Mesodermal cell (in vitro differentiated cells): ENCODE data around the gene ING1.

Source experiments
- H3K27ac ChIP-seq: 2 replicates; pipeline ENCODE4 v1.7.0; 2013; ENCODE audit warnings: mild to moderate bottlenecking, low read depth, low read length, moderate library complexity; ENCODE audit not compliant: severe bottlenecking
- H3K36me3 ChIP-seq: 2 replicates; pipeline ENCODE4 v1.7.1; 2013; ENCODE audit warnings: mild to moderate bottlenecking, low read length, moderate library complexity; ENCODE audit not compliant: control insufficient read depth, insufficient read depth
- H3K4me1 ChIP-seq: one replicate; pipeline ENCODE4 v1.7.1; 2013; ENCODE audit warnings: mild to moderate bottlenecking, low read length; ENCODE audit not compliant: insufficient read depth, control insufficient read depth, poor library complexity, severe bottlenecking
- H3K4me3 ChIP-seq: 2 replicates; pipeline ENCODE4 v1.7.0; 2013; ENCODE audit warnings: low read length, control low read depth, mild to moderate bottlenecking; ENCODE audit not compliant: insufficient read depth, poor library complexity, severe bottlenecking; ENCODE audit errors: extremely low read depth
- H3K9me3 ChIP-seq: 2 replicates; pipeline ENCODE4 v1.7.1; 2013; ENCODE audit warnings: mild to moderate bottlenecking, low read length, moderate library complexity; ENCODE audit not compliant: control insufficient read depth
- WGBS, 2 experiments: methylation state at CpG; one replicate each; pipeline ENCODE4 v1.1.5; 2013; ENCODE audit warnings: missing lambda C conversion rate in 2 of 2; ENCODE audit not compliant: insufficient coverage in 2 of 2; 5-methylcytosine and 5-hydroxymethylcytosine counted together

Gene ING1

DNA sequence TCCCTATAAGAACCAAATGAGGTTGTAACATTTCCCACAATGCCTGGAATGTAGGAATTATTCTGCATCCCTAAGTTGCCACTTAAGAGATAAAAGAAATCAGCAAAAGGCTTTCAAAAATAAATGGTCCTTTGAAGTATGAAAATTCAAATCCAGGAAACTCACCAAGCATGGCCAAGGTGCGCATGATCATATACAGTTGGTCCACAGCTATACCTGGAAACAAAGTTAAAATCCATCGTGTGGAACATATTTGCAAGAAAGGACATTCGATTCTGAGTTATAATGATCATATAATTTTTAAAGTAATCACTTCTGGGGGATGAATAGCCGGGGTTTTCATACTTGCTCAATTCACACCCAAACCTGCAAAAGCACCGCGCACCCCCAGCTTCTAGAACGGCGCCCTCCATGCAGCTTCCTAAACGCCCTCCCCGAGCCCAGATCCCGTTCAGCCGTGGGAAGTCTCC, 8.1 kb upstream of the ING1 start:
- Histone ChIP-seq H3K4me3 (peak overlapping the region; percentile 67), H3K4me1 (peaks cover 11% of the 10 kb centered on the region), H3K27ac (peak overlapping the region; percentile 66), H3K9me3 (no peaks in the 10 kb centered on the region), H3K36me3 (peaks cover 28% of the 10 kb centered on the region)
- 13% methylated on average over 7 of the region's 12 CpGs; no CpG with 5 or more reads in 1 of the 2 experiments for WGBS, 2 experiments

DNA sequence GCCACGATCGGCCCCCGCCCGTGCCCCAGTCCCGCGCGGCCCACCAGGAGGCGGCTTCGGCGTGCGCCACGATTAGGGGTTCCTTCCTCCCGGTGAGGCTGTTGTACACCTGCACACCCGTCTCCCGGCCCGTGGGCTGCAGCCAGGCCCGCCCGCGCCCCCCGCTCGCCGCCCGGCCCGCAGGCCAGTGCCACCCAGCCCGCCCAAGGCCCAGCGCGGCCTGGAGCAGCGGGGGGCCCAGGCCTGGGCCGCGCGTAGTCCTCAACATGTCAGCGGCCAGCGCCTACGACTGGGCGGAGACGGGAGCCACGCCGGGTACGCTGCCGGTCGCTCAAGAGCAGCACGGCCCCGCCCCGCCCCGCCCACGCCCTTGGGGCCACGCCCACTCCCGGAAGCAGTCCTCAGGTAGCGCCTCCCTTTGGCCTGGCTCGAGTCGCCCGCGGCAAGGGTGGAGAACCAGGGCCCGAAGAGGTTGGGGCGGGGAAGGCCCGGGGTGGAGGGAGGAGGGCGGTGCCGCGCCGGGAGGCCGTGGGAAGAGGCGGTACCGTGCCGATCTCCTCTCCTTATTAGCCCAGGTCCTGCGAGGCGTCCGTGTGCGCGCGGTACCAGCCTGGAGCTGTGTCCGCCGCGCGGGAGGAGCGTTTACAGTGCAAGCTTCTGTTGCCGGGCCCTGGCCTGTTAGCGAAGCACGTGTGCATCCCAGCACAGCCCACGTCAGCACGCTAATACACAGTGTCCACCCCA, 7.5 kb upstream of the ING1 start, which contains the start of gene CARS2:
Gene CARS2 (minus strand): TSS at position 291 of the 744 bp plus-strand sequence. CDS start 23 bp downstream, at position 268.
- H3K36me3 ChIP-seq, result peaks cover 22% of the 10 kb centered on the region
- H3K27ac ChIP-seq, result peak within 1 kb of the TSS; percentile 76
- H3K9me3 ChIP-seq, result no peaks in the 10 kb centered on the region
- peak within 1 kb of the TSS; percentile 67 for H3K4me3 ChIP-seq
- peaks cover 11% of the 10 kb centered on the region for H3K4me1 ChIP-seq
- 1% methylated on average over 42 to 71 of the region's 80 CpGs for WGBS, 2 experiments

GRCh38 chr13:110706570-110707372, 6.7 kb upstream of the ING1 start:
- H3K9me3 ChIP-seq, result no peaks in the 10 kb centered on the region
- H3K4me3 ChIP-seq, result peak overlapping the region; percentile 67
- peak overlapping the region; percentile 76 for H3K27ac ChIP-seq
- WGBS, 2 experiments, result 47 to 73% methylated on average over 4 to 7 of the region's 8 CpGs
- peaks cover 11% of the 10 kb centered on the region for H3K4me1 ChIP-seq
- H3K36me3 ChIP-seq, result peaks cover 15% of the 10 kb centered on the region

GRCh38 chr13:110712081-110712848, 1.2 kb upstream of the ING1 start:
- no peaks in the 10 kb centered on the region for H3K36me3 ChIP-seq
- peak overlapping the region; percentile 100 for H3K27ac ChIP-seq
- H3K9me3 ChIP-seq, result no peaks in the 10 kb centered on the region
- no peaks in the 10 kb centered on the region for H3K4me1 ChIP-seq
- 0 to 1% methylated on average over 37 to 52 of the region's 58 CpGs for WGBS, 2 experiments
- peak overlapping the region; percentile 94 for H3K4me3 ChIP-seq

GRCh38 chr13:110712849-110713641, 455 bp upstream of the ING1 start:
- Histone ChIP-seq H3K4me3 (peak overlapping the region; percentile 94), H3K4me1 (no peaks in the 10 kb centered on the region)
- 0% methylated on average over 50 to 54 of the region's 68 CpGs for WGBS, 2 experiments

DNA sequence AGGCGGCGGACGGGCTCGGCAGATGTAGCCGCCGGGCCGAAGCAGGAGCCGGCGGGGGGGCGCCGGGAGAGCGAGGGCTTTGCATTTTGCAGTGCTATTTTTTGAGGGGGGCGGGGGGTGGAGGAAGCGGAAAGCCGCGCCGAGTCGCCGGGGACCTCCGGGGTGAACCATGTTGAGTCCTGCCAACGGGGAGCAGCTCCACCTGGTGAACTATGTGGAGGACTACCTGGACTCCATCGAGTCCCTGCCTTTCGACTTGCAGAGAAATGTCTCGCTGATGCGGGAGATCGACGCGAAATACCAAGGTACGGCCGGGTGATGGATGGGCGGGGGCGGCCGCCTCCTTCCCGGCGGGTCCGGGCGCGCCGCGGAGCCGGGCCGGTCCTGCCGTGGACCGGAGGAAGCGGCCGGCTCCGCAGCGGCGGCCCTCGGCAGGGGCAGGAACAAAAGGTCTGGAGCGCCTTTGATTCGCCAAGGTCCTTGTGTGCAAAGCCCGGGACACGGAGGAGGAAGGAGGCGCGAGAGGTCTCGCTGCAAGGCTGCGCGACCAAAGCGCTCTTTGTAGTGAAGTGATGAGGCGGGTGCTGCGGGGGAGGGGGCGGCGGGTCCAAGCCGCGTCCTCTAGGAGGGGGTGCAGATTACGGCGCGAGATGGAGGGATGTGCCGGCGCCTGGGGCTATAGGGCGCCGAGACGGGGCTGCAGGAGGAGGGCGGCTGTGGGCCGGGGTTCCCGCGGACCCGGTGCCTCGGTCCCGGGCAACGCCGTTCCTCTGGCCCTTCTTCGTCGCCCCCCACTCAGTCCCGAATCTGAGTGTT, 689 bp downstream of the ING1 start:
- WGBS, 2 experiments, result 0% methylated on average over 49 to 62 of the region's 86 CpGs
- H3K4me3 ChIP-seq, result peak overlapping the region; percentile 94
- H3K27ac ChIP-seq, result peak overlapping the region; percentile 93

More at GRCh38 chr13:110712849-110713641, 455 bp upstream of the ING1 start:
- H3K9me3 ChIP-seq, result no peaks in the 10 kb centered on the region
- H3K27ac ChIP-seq, result peak overlapping the region; percentile 100
- H3K36me3 ChIP-seq, result no peaks in the 10 kb centered on the region

DNA sequence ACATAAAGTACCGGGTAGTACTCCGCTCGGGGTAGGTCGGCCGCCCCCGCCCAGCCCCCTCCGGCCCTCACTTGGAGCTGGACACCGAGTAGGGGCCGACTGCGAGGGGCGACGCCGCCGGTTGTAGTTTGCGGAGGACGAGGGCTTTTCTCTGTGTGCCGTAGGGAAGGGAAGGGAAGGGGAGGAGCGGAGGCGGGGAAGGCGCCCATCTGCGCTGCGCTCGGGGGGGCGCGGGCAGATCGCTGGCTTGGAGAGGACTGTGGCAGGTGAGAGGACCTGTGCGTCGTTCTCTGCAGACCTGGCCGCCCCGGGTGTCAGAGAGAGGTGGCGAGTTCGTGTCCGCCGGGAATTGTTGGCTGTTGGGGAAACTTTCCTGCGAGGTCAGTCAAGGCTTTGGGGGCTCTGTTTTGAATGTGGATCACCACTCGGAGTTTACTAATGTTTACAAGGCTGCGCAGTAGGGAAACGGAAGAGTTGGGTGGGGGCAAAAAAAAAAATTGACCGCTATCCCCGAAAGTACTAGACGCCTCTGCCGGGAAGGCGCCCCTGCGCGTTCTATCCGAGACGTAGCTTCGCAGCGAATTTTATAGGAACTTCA, 1.4 kb downstream of the ING1 start:
- H3K36me3 ChIP-seq, result peaks cover 16% of the 10 kb centered on the region
- peak overlapping the region; percentile 93 for H3K27ac ChIP-seq
- no peaks in the 10 kb centered on the region for H3K9me3 ChIP-seq
- H3K4me1 ChIP-seq, result no peaks in the 10 kb centered on the region
- peak overlapping the region; percentile 94 for H3K4me3 ChIP-seq
- WGBS, 2 experiments, result 1% methylated on average over 42 to 45 of the region's 49 CpGs

More for the DNA sequence above, 689 bp downstream of the ING1 start:
- Histone ChIP-seq H3K9me3 (no peaks in the 10 kb centered on the region), H3K4me1 (no peaks in the 10 kb centered on the region), H3K36me3 (peaks cover 9% of the 10 kb centered on the region)

DNA sequence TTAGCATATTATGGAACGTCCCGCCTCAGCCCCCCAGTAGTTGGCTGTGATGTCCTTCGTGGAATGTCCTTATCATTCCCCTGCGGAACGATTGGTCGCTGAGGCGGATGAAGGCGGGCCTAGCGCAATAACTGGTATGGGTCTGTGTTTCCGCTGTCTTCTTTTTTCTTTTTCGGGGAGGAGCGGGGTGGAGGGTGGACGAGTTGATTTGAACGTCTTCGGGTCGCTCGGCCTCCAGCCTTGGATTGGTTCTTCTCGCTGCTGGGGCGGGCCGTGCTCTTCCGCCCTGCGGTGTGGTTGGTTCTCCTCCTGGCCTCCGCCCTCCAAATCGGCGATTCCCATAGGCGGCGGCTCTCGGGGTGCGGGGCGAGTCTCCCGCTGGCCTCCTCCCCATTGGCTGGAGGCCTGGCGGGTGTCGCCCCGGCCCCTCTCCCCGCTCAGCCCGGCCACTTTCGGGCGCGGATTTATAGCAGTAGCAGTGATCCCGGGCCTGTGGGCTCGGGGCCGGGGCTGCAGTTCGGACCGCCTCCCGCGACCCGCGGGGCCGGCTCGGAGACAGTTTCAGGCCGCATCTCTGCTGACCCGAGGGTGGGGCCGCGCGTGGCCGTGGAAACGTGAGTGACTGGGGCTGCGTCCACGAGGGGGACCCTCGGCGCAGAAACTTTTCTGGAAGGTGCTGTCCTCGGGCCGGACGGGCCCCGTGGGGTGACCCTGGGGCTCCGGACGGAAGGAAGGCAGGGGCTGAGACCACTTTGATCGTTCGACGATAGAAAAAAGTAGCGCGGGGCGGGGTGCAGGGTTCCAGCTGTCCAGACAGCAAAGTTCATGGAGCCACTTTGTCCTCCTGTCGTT, 2.1 kb downstream of the ING1 start:
- Histone ChIP-seq H3K4me1 (no peaks in the 10 kb centered on the region), H3K36me3 (peaks cover 23% of the 10 kb centered on the region), H3K4me3 (peak overlapping the region; percentile 94), H3K27ac (peak overlapping the region; percentile 93), H3K9me3 (no peaks in the 10 kb centered on the region)
- 0 to 1% methylated on average over 66 to 67 of the region's 74 CpGs for WGBS, 2 experiments
